Measurements from ENCODE around the gene ANGPTL1. TPM values are rescaled to one million over a fixed set of nuclear protein-coding genes. Genes with fewer than 3 reads are reported as not detected.
A peak's percentile ranks its signal among the peaks of the same experiment; 100 is the strongest.

Gene ANGPTL1, protein sequence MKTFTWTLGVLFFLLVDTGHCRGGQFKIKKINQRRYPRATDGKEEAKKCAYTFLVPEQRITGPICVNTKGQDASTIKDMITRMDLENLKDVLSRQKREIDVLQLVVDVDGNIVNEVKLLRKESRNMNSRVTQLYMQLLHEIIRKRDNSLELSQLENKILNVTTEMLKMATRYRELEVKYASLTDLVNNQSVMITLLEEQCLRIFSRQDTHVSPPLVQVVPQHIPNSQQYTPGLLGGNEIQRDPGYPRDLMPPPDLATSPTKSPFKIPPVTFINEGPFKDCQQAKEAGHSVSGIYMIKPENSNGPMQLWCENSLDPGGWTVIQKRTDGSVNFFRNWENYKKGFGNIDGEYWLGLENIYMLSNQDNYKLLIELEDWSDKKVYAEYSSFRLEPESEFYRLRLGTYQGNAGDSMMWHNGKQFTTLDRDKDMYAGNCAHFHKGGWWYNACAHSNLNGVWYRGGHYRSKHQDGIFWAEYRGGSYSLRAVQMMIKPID
- 2.6 TPM for total RNA-seq

- ATAC-seq, result peak; percentile 46
- DNase-seq (ENCODE audit: low spot score), result no peak
Measured at GRCh38 chr1:178870944-178871343, at the start of gene ANGPTL1. Gene ANGPTL1, minus strand, starts transcription at chr1:178871077. Its CDS starts 5,301 bp downstream, at chr1:178865776.

- no peak for ATAC-seq
- no peak for DNase-seq (ENCODE audit: low spot score)
Measured at GRCh38 chr1:178919581-178919980, 48.7 kb upstream of the ANGPTL1 start.

- ATAC-seq, result peak; percentile 6
- peak; percentile 49 for DNase-seq (ENCODE audit: low spot score)
Measured at GRCh38 chr1:178918955-178919354, 48.1 kb upstream of the ANGPTL1 start.

- ATAC-seq (peak; percentile 56), DNase-seq (ENCODE audit: low spot score) (no peak)
Measured at GRCh38 chr1:178918308-178918707, 47.4 kb upstream of the ANGPTL1 start.

GRCh38 chr1:178916448-178917174, 45.7 kb upstream of the ANGPTL1 start:
- ATAC-seq (peak; percentile 75), DNase-seq (ENCODE audit: low spot score) (no peak)

DNA sequence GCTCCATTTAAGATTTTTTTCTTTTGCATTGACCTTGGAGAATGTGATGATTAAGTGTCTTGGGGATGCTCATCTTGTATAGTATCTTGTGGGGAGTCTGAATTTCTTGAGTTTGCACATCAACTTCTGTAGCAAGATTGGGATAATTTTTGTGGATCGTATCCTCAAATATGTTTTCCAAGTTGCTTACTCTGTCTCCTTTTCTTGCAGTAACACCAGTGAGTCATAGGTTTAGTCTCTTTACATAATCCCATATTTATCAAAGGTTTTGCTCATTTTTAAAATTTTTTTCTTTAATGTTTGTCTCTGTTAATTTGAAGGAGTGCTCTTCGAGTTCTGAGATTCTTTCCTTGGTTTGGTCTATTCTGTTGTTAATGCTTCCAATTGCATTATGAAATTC, 41.7 kb upstream of the ANGPTL1 start:
- DNase-seq (ENCODE audit: low spot score), result no peak
- ATAC-seq, result no peak

DNA sequence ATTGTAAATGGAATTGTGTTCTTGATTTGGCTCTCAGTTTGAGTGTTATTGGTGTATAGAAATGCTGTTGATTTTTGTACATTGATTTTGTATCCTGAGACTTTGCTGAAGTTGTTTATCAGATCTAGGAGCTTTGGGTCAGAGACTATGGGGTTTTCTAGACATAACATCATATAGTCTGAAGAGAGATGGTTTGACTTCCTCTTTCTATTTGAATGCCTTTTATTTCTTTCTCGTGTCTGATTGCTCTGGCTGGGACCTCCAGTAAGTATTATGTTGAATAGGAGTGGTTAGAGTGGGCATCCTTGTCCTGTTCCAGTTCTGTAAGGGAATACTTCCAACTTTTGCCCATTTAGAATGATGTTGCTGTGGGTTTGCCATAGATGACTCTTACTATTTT, 39.1 kb upstream of the ANGPTL1 start:
- no peak for DNase-seq (ENCODE audit: low spot score)
- no peak for ATAC-seq

DNA sequence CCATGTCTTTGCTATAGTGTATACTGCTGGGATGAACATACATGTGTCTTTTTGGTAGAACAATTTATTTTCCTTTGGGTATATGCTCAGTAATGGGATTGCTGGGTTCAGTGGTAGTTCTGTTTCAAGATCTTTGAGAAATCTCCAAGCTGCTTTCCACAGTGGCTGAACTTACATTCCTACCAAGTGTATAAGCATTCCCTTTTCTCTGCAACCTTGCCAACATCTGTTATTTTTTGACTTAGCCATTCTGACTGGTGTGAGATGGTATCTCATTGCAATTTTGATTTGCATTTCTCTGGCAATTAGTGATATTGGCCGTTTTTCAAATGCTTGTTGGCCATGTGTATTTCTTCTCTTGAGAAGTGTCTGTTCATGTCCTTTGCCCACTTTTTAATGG, 37.5 kb upstream of the ANGPTL1 start:
- ATAC-seq, result no peak

GRCh38 chr1:178901482-178902125, 30.7 kb upstream of the ANGPTL1 start:
- ATAC-seq (no peak), DNase-seq (ENCODE audit: low spot score) (no peak)

More for the DNA sequence above, 37.5 kb upstream of the ANGPTL1 start:
- no peak for DNase-seq (ENCODE audit: low spot score)

DNA sequence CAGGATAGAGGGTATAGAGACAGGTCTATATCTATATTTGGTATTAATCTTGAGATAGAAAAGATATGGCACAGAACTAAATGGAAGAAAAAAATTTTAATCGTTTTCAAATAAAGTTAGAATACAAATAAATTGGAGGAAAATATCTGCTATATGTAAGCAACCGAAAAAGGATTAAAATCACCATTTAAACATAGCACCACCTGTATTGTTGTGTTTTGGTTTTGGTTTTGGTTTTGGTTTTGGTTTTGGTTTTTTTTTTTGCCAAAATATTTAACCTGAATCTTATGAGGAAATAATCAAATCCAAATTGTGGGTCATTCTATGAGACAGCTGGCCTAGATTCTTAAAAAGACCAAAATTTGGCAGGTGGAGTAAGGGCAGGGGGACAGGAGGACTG, 28.5 kb upstream of the ANGPTL1 start:
- ATAC-seq (no peak), DNase-seq (ENCODE audit: low spot score) (no peak)

GRCh38 chr1:178898401-178898800, 27.5 kb upstream of the ANGPTL1 start:
- DNase-seq (ENCODE audit: low spot score), result no peak
- no peak for ATAC-seq

DNA sequence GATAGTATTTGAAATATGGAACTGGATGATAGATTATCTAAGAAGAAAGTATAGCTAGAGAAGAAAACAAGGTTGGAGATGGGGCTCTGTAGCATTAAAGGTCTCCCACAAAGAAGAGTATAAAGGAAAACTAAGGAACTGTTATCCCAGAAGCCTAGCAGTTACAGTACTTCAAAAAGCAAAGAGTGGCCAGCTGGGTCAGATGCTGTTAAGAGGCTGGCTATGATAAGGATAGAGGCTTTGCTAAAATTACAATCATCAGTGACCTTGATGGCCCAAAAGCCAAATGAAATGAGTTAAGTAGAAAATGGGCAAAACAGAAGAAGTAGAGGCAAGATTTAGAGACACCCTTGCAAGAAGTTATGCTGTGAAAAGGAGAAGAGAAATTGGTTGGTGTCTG, 25.1 kb upstream of the ANGPTL1 start:
- no peak for DNase-seq (ENCODE audit: low spot score)

GRCh38 chr1:178886551-178886950, 15.7 kb upstream of the ANGPTL1 start:
- no peak for ATAC-seq
- no peak for DNase-seq (ENCODE audit: low spot score)

More for the DNA sequence above, 25.1 kb upstream of the ANGPTL1 start:
- ATAC-seq, result no peak

GRCh38 chr1:178885869-178886268, 15.0 kb upstream of the ANGPTL1 start:
- no peak for ATAC-seq

GRCh38 chr1:178881950-178882349, 11.1 kb upstream of the ANGPTL1 start:
- DNase-seq (ENCODE audit: low spot score), result no peak
- no peak for ATAC-seq

More at GRCh38 chr1:178885869-178886268, 15.0 kb upstream of the ANGPTL1 start:
- DNase-seq (ENCODE audit: low spot score), result no peak

DNA sequence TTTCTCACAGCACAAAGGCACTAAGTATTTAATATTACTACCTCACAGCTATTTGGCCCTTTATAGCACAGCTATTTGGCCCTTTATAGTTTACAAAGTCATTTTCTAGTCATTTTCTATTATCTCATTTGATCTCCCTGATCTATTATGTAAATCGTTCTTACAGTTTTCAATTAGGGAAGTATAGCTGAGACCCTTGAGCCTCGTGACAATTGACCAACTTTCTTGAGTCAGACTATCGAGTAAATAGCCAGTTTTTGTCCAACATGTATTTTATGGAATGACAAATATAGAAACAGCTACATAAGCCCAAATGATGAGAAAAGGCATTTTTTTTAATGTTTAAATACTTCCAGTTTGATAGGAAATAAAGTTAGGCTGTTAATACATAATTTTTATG, 7.0 kb upstream of the ANGPTL1 start:
- no peak for ATAC-seq
- no peak for DNase-seq (ENCODE audit: low spot score)

GRCh38 chr1:178875936-178876335, 5.1 kb upstream of the ANGPTL1 start:
- ATAC-seq (no peak), DNase-seq (ENCODE audit: low spot score) (no peak)

DNA sequence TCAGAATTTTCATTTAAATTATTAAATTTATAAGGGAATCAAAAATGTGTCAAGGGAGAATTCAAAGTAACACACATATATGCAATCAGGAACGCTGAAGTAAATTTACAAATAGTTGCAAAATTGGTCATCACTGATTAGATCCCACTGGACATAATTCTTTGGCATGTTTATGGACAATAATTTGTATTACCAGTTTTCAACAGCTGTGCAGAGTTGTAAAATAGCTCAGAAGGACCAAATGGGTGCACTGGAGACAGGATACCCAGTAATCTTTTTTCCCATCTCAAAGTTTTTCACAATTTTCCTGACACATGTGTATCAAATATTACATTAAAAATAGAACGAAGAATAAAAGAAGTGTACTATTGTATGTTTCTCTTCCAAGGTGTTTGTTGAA, 4.1 kb upstream of the ANGPTL1 start:
- ATAC-seq, result no peak
- DNase-seq (ENCODE audit: low spot score), result no peak

GRCh38 chr1:178871551-178872320, 859 bp upstream of the ANGPTL1 start:
- ATAC-seq (peak; percentile 78), DNase-seq (ENCODE audit: low spot score) (no peak)

DNA sequence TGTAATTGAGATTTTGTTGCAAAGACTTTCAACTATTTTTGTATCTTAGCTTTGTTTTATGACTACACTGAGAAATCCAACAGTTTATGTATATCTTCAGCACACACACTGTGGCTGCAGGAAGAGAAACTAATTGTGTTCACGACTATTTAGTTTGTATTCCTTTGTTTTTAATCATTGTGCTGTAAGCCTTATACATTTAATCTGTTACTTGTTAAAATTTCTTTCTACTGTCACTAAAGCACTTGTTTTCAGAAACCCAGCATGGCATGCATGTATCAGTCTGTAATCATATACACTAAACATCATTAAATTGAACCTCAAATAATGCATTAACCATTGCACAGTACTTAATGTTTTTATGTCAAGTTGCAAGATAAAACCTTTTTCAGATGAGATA, 656 bp downstream of the ANGPTL1 start:
- ATAC-seq (no peak), DNase-seq (ENCODE audit: low spot score) (no peak)
